HG03558 (cell line): ENCODE data around the gene UST.

ENCODE experiments used
- ATAC-seq: cut with Tn5 transposase; IDR thresholded peaks from one replicate; pipeline ENCODE4 v1.9.1; 2021; ENCODE audit warnings: moderate number of reproducible peaks; ENCODE audit not compliant: unreplicated experiment; ENCODE audit errors: extremely low read depth

UST gene, protein sequence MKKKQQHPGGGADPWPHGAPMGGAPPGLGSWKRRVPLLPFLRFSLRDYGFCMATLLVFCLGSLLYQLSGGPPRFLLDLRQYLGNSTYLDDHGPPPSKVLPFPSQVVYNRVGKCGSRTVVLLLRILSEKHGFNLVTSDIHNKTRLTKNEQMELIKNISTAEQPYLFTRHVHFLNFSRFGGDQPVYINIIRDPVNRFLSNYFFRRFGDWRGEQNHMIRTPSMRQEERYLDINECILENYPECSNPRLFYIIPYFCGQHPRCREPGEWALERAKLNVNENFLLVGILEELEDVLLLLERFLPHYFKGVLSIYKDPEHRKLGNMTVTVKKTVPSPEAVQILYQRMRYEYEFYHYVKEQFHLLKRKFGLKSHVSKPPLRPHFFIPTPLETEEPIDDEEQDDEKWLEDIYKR

DNA sequence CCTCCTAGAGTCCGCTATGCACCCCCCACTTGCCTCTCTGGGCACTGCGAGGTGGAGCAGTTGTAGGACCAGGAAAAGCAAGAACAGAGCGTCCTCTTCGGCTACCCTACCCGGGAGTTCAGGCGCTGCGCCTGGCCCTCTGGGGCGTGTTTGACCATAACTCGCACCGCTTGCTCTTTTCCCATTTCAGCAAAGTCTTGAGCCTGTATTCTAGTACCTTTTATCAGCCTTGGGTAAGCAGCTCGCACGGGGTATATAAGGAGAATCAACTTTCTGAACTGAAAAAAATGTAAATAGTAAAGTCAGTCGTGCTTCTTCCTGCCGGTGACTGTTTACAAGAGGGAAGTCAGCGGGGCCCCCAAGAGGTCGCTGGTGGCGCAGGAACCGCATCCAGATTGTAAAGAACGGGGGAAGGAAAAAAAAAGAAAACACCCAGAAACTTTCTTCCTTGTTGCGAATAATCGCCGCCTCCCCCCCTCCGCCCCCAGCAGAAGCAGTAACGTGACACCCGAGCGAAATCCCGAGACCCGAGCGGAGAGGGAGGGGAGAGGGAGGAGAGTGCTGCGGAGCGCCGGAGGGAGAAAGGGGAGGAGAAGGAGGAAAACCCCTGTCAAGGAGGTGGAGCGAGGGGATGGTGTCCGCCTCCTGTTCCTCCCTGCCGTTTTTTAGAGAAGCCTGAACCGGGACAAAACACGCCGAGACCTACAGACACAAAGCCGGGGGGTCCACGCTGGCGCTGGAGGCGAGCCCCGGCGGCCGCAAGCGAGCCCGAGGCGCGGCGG lies at the start of gene UST:
TSS of gene UST (plus strand) at position 668 of the 782 bp plus-strand sequence. CDS start 401 bp downstream, outside the sequence.
- no peak for ATAC-seq

DNA sequence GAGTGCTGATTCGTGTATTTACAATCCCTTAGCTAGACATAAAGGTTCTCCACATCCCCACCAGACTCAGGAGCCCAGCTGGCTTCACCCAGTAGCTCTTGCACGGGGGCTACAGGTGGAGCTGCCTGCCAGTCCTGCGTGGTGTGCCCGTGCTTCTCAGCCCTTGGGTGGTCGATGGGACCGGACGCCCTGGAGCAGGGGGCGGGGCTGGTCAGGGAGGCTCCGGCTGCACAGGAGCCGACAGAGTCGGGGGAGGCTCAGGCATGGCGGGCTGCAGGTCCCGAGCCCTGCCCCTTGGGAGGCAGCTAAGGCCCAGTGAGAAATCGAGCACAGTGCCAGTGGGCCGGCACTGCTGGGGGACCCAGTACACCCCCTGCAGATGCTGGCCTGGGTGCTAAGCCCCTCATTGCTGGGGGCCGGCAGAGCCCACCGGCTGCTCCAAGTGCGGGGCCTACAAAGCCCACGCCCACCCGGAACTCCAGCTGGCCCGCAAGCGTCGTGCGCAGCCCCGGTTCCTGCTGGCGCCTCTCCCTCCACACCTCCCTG lies 48.9 kb upstream of the UST start:
- no peak for ATAC-seq

DNA sequence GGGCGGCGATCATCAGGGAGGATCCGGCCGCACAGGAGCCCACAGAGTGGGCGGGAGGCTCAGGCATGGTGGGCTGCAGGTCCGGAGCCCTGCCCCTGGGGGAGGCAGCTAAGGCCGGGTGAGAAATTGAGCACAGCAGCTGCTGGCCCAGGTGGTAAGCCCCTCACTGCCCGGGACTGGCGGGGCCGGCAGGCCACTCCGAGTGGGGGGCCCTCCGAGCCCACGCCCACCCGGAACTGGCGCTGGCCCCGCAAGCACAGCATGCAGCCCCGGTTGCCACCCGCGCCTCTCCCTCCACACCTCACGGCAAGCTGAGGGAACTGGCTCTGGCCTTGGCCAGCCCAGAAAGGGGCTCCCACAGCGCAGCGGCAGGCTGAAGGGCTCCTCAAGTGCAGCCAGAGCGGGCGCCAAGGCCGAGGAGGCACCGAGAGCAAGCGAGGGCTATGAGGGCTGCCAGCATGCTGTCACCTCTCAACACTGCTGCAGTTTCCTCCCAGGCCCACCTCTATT lies 48.1 kb upstream of the UST start:
- ATAC-seq = no peak

DNA sequence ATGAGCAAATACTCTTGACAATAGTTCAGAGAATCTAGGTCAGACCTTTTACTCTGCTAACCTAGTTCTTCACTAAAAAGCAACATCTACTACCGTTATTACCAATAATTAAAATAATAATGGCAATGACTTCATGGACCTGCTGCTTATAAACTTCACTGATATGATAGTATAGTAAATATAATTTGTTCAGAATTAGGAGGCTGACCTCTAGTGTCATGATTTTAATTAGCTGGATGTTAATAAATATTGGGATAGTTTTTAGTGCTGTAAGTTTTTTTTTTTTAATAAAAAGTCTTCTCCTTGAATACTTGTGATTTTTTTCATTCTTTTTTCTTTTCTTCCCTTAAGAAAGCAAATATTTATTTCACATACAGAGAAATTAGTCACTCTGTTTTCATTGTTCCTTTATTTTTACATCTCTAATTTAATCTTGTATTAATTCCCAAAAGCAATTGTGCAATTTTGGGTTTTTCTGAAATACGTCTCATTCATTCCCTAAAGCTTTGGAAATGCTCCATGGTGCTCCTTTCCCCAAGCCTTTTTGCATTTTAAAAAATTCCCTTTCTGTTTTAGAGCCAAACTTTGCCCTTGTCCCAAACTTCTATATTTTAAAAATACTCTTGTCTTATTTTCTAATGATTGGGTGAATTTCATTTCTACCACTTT lies 46.6 kb upstream of the UST start:
- no peak for ATAC-seq

DNA sequence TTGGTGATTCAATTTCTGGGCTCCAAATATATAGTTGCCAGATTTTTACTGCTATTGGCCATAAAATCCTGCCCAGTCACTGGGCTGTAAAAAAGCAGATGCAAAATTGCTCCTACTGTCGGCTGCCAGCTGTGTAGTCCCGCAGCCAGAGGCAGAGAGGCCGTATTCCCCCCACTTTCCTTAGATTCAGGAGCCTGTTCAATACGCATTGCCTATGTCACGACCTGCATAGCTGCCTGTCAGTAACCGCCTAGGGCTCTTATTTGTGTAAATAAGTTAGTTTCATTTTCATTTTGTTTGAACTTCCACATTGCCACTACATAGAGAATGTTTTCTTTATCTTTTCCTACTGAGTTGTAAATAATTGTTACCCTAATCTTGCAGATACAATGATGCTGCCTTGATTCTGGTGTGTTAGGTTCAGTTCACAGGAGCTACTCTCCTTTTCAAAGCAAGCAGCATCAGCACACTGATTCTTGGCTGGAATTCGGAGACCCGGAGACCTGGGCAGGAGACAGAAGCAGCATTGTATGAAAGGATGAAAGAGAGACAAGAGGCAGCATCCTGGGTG lies 46.0 kb upstream of the UST start:
- no peak for ATAC-seq

DNA sequence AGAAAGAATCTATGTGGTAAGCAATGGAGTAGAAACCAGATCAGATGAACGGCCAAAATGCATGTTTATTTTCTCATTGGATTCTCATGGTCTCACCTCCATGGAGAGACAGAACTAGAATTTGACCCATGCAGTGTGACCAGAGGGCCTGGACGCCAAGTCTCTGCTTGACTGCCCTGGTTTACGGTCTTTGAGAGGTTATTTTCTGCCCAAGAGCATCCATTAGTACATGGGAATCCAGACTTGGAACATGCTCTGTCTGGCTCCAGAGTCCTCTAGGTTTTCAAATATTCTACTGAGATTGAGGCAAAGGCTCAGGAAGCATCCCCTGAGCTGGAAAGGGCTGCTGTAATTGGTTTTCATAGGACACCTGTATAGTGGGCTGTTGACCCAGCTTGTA lies 45.5 kb upstream of the UST start:
- ATAC-seq = no peak

DNA sequence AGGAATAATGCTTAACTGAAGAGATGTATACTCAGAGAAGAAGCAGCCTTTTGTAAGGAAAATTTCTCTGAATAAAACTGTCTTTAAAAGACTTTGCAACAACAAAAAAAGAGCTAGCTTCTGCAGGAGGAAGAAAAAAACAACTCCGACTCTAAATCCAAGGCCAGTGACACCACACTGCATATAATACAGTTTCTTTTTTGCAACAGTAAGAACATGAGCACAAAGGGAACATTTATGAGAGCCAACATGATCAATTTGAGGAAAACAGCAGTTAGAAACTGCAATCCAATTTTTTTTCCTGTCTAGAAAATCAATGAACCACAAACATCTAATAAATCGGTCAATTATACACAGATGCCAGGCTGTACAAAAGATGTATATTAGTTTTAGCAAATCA lies 42.9 kb upstream of the UST start:
- ATAC-seq = no peak

DNA sequence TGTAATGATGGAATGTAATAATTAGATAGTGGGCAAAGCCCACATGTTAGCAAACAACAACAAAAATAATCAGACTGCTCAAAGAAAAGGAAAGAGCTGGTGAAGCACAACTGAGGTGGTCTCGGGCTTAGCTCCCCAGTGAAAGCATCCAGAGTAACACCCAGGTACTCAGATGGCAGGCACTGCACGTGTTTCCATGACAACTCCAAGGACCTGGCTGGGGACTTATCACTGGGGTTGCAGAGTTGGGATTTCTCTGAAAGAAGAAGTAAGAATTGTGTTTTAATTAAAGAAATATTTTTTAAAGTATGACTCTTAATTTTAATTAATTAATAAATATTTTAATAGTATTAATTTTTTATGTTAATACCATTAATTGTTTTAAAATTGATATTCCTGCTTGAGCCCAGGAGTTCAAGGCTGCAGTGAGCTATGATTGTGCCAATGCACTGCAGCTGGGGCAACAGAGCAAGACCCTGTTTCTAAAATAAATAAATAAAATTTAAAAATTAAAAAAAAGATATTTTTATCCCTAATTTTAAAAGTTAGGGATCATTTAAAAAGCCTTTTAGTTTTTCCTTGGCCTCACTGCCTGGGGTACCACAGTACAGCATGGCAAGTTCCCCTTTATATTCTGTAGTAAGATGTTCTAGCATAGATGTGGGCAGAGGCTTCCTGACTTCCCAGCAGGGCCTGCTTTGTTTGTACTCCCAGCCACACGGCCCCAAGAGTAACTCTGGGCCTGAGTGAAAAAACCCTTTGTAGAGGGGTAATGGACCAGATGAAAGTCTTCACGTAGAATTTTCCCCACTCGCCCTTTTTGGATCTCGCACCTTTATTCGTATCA lies 42.2 kb upstream of the UST start:
- ATAC-seq = no peak

DNA sequence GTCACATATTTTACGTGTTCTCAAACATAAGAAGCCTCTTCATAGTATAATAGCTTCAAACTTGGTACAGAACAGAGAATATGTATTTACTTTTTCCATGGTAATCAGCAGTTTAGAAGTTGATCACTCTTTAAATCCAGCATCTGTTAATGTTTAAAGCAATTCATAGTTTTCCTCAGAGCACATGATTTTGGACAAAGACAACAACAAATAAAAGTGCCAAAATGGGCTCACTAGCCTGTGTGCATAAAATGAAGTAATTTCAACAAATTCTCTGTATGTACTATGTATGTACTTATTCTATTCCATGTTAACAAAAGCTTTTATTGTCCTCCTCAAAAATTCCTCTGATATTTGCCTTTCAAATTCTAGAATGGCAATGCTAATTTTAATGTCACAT lies 38.1 kb upstream of the UST start:
- no peak for ATAC-seq

DNA sequence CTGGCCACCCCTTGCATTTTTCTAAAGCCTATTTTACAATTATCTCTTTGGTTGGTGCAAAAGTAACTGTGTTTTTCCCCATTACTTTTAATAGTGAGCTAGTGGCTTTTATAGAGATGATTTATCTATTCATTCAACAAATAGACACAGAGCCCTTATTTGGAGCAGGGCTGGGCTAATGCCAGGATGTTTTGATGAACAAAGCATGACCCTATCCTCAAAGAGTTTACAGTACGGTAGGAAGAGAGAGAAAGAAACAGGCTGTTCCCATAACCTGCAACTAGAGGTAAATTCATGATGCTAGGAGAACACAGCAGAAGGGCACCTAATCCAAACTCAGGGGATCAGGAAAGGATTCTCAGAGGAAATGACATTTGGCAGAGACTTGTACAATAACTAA lies 37.3 kb upstream of the UST start:
- ATAC-seq = no peak

DNA sequence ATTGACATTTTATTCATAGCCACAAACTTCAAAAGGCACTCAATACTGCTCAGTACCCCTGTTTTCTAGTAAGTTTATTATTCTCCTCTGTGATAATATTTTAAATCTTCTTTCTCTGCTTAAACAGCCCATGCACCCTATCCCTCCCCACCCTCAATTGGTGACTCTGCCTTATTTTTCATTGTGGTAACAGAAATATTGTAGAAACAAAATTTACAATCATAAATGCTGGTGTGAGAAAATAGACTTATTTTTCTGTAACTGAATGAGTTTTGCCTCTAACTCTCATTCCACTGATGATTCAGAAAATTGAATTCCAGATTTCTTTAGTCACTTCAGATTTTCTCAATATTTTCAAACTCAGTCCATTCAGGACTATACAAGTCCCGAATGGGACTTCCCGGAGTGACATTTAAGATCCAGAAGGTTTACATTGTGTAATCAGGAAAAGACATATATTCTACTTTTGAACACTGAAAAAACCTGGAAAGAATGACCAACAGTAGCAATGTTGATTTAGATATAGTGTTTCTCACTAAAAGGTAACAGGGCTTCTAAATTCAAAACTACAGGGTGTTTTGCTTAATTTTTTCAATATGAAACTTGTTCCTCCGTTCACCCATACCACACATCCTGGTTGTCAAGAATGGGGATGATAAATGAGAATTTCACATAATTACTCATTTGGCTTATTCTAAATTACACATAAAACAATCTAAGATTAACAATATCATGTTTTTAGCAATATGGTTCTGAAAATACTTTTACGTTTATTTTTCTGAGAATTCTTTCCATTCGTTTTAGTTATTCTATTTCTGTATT lies 34.8 kb upstream of the UST start:
- no peak for ATAC-seq

DNA sequence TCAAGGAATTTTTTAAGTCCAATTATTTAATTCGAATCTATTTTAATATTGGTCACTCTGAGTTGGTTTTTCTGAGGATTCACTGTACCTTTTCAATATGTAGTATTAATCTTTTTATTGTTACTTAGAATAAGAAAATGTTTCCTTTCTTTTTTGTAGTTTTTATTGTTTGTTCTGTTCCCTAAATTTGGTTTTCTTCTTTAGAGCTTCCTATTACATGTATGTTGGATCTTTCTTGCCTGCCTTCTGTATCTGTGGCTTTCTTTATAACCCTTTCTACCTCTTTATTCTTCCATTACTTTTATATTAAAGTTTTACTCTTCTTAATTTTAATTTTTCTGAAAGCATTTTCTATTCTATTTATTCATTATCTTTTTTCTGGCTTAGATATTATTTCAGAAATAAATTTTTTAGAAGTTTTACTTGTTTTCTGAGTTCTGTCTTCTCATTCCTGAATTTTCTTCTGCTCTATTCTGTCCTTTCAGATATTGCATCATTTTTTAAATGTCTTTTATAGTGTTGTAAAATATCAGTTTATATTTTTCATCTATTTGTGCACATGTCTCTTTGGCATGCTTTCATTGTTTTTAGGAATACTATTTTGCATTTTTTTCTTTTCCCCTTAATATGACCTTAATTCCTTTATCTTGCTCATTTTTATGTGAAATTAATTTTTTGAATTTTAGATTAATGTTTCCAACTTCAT lies 33.6 kb upstream of the UST start:
- ATAC-seq = no peak

DNA sequence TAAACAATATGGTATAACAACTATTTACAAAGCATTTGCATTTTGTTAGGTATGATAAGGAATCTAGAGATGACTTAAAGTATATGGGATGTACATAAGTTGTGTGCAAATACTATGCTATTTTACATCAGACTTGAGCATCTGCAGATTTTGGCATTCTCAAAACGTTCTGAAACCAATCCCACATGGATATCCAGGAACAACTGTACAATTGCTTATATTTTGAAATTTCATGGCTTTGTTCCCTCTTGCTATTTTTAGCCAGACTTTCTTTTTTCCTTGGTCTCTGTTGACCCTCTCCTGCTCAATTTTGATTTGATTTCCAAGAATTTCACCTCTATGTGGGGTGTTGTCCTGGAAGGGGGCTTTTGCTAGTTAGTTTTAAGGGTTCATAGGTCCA lies 32.9 kb upstream of the UST start:
- no peak for ATAC-seq

DNA sequence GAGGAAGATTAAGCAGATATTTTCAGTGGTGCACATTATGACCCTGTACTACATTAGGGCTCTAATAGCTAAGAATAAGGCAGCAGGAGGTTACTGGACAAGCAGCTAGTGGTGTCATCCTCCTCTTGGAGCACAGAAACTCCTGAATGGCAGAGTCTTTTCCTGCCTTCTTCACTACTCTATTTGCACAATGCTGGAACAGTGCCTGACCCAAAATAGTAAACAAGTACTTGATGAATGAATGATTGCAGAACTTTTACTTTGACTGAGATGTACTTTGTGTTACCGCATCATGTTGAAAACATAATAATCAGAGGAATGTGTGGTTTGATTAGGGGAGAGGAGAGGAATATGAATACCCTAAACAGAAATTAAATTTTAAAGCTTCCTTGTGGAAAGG lies 30.0 kb upstream of the UST start:
- no peak for ATAC-seq

DNA sequence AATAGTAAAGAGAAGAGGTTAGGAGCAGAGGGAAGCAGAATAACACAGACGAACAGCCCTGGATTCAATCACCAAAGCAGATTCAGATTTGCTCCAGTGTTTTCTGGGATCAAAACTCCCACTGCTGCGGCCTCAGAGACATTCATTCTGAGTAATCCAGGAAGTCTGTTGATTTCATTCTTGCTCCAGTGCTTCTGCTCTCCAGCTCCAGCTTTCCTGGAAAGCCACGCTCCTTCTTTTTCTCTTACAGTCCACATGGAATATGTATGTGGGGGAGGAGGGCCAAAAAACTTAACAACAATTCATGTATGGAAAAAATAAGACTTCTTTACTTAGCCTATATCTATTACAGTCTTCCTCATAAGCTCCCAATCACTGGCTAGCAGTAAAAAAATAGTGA lies 26.4 kb upstream of the UST start:
- ATAC-seq = no peak

DNA sequence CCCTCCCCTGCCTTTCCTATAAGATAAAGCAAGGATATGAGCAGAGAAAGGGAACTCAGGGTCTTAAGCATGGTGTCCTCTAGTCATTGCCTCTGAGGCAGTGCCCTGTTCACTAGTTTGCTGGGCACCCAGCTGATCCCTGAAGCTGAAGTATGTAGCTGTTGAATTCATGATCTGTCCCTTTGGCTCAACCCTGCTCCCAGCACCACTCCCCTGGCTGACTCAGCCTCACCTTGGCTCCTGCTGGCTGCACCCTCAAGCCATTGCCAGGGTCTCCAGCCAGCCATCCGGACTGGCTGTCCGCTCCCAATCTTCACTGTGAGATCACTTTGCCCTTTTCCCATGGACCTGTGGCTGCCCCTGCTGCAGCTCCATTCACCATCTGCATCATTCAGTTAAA lies 25.9 kb upstream of the UST start:
- ATAC-seq = no peak

DNA sequence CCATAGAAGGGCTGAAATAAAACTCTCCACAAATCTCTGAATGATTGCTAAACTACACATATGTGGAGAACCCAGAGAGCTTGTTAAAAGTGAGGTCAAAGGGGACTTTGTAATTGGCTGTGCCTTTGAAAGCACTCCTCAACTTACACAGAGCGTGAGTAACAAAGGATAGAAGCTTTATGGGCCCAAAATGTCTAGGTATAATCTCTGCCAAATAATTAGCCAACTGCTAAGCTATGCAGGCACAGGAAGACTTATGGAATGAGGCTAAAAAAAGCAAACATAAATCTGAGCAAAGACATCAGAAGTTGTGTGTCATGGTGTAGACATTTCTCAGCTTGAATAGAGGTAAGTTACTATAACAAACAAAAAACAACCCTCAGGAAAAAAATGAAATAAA lies 23.3 kb upstream of the UST start:
- no peak for ATAC-seq

DNA sequence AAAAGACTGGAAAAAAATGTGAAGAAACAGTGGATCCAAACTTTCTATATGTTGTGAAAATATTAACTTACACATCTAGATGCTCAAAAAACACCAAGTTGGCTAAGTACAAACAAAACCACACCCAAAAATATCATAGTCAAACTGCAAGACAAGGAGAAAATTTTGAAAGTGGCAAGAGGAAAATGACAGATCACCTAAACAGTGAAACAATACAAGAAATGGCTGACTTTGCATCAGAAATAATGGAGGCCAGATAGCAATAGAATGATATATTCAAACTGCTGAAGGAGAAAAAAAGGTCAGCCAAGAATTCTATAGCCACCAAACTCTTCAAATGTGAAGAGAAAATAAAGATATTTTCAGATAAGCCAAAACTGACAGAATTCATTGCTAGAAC lies 22.4 kb upstream of the UST start:
- no peak for ATAC-seq
